GM21515 (cell line): ENCODE results near the gene KRCC1.
"Not testable (repeated sequence)": the region's sequence is repeated elsewhere in the genome, so short reads cannot be mapped to it uniquely, and the experiment has no call there.

Experiments
- ATAC-seq: cut with Tn5 transposase; IDR thresholded peaks from one replicate; pipeline ENCODE4 v1.9.1; 2021; ENCODE audit not compliant: unreplicated experiment

KRCC1 gene

DNA sequence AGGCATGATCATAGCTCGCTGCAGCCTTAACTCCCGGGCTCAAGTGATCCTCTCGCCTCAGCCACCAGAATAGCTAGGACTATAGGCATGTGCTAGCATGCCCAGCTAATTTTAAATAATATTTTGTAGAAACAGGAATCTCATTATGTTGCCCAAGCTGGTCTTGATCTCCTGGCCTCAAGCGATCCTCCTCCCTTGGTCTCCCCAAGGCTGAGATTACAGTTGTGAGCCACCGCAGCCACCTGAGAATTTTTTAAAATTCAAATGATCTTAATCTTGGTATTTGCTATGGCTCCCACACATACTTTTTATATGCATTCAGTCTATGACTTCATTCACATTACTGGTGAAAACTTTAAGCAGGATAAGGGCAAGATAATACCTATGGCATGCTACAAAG is 13.1 kb downstream of the KRCC1 start:
- no peak for ATAC-seq

- no peak for ATAC-seq
Measured at GRCh38 chr2:88038263-88039105, 17.1 kb downstream of the KRCC1 start.

DNA sequence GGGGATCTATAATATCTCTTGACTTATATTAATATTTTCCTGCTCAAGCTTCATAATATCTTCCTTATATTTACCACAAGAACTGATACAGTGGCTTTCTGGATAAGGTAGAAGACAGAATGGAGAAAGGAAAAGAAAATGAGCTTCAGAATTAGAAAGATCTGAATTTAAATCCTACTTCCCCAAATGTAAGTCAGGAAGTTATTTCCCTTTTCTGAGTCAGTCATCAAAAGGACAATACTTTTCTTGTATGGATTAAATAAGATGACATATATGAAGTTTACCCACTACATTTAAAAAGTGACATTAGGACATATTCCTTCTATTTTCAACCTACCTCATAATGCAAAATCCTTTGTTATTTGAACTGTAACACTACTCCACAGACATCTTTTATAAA is 19.0 kb downstream of the KRCC1 start:
- no peak for ATAC-seq

- ATAC-seq: no peak
Measured at GRCh38 chr2:88036182-88036581, 19.4 kb downstream of the KRCC1 start.

GRCh38 chr2:88032070-88032702 is 23.4 kb downstream of the KRCC1 start:
- no peak for ATAC-seq

- ATAC-seq: no peak
Measured at GRCh38 chr2:88028931-88029330, 26.7 kb downstream of the KRCC1 start.

- ATAC-seq: no peak
Measured at GRCh38 chr2:88027697-88028389, 27.7 kb downstream of the KRCC1 start.

GRCh38 chr2:88024509-88024908 is 31.1 kb downstream of the KRCC1 start:
- ATAC-seq: no peak

- no peak for ATAC-seq
Measured at GRCh38 chr2:88022669-88022921, 33.0 kb downstream of the KRCC1 start.

DNA sequence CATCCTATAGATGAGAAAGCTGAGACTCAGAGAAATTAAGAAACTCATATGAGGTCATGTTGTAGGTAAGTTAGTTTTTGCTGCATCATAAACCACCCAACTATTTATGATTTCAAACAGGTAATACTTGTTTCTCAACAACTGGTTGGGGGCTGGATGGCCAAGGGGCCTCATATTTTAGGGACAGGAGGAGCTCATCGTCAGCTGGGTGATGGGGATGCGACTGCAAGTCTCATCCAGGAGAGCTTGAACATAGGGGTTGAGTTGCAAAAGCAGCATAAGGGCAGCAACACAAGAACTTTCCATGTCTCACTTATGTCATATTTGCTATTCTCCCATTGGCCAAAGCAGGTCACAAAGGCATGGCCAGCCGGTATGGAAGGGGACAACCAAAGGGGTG is 35.6 kb downstream of the KRCC1 start:
- no peak for ATAC-seq

DNA sequence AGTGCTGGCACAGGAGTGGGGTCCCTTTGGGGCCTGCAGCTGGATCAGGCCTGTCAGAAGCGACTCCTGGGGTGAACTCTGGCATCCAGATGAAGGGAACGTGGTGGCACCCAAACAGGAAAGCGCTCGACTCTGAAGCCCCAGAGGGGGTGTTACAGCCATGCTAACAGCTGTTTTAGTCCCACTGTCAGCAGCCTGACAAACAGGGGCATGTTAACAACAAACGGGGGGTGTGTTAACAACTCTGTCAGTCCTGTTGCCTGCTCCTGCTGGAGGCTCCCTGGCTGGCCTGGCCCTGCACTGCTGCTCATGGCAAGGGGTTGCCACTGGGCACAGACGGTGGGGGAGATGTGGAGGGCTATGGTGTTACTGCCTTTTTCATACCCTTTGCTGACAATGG is 36.7 kb downstream of the KRCC1 start:
- no peak for ATAC-seq

GRCh38 chr2:88018077-88018805 is 37.3 kb downstream of the KRCC1 start:
- ATAC-seq: not testable (repeated sequence)

DNA sequence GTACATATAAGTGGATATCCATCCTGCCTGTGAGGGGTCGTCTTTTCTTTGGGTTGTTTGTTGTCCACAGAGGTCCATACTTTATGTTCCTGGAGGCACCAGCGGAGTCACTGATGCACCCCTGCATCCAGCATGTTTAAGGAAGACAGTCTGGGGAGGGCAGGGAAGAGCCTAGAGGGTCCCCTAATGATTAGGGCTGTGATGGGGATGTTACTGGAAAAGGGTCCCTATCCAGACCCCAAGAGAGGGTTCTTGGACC is 37.9 kb downstream of the KRCC1 start:
- not testable (repeated sequence) for ATAC-seq

DNA sequence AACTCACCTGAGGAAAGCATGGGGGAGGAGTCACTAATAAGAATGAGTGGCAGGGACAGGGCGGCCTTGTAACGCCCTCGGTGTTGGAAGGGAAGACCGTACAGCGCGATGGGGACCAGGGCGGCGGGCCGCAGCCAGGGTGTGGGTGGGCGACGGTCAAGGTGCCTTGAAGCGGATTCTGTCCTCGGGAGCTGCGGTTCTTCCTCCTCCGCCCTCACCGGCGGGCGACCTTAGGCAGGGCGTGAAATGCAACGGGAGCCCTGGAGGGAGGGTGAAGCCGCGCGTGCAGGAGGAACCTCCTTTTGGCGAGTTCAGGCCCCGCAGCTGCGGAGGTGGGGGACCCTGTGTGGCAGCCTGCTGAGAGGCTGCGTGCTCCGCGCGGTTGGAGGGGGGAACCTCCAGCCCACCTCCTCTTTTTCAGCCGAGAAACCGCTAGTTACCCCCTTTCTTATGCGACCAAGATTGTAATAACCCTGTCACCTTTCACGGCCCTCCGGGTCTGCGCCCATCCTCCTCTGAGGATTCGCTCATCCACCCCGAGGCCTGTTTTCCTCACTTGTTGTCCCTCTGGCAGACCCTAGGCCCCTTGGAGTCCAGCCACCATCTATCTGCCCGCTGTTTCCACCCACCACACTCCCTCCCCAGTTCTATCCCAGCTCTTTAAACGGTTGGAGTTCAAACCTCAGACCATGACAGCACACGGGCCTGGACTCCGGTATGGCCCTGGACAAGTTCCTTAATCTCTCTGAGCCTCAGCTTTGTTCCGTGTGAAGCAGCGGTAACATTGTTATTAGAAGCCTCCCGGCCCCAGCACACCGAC is 38.4 kb downstream of the KRCC1 start:
- ATAC-seq: peak; percentile 68

DNA sequence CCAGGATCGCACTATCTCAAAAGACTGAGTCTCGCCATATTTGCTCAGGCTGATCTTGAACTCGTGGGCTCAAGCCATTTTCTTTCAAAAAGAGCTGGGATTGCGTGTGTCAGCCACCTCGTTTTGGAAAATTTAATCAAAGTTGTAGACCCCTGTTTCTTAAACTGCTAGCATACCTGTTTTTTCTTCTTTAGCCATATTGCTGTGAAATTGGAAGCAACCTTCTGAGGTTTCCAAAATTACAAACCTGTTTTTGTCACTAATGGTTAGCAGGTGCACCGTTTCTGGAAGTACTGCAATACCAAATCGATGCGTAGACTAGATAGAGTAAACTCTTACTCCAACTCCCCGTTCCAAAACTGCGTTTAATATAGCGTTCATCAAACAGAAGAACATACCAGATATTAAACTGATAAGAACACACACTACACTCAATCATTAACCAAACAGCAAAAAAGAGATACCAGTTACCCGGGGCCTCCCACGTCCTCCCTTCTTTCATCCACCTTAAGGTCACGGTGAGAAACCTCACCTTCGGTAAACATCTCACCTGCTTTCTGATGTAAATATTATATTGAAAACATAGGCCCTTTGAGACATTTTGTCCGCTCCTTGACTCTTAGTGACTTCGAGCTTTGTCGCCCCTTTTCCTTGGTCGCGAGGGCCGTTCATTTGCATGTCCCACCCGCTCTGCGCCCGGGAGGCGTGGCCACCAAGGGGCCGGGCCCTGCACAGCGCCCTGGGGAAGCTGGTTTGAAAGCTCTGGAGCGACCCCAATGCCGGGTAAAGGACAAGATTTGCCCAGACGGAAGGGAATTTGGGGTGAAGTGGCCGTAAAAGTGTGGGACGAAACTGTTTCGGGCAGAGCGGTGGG is 39.3 kb downstream of the KRCC1 start, which contains the start of gene RNU2-63P:
TSS of gene RNU2-63P (minus strand) at position 462 of the 874 bp plus-strand sequence.
- ATAC-seq: peak; percentile 80

DNA sequence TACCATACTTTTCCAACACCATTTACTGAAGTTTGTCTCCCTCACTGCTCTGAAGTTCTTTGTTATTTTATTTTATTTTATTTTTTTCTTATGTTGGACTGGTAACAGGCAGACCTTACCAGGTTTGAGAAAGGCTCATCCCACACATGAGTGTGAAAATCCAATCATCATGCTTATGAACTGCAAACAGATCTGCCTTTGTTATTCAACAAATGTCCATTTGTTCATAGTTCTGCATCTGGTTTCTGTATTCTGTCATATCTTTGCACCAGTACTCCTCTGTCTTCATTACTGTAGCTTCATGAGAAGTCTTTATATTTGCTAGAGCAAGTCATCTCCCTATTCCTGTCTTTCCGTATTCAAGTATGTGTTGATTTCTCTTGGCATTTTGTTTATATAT is 44.6 kb downstream of the KRCC1 start:
- ATAC-seq: no peak

GRCh38 chr2:88010136-88010535 is 45.4 kb downstream of the KRCC1 start:
- ATAC-seq: no peak

DNA sequence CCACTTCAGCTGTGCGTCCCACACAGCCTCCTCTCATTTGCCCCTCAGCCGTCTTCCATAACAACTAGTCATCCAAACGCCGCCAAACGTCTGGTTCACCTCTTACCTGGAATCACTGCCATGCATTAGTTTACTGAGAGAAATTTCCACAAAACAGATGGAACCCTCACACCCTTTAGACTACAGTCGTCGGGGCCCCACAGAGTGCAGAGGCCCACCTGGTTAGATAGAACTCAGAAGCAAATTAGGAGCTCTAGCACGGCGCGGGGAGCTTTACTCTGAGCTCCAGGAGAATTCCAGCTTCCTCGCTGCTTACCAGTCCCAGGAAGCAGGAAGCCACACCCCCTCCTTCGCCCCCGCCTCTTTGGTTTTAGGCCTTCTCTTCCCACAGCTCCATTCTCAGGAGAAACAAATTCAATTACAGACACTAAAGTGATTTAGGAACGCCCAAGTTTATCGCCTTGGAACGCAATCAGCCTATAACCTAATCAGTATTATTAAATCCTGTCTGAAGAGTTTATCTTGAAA is 48.6 kb downstream of the KRCC1 start:
- ATAC-seq: no peak

DNA sequence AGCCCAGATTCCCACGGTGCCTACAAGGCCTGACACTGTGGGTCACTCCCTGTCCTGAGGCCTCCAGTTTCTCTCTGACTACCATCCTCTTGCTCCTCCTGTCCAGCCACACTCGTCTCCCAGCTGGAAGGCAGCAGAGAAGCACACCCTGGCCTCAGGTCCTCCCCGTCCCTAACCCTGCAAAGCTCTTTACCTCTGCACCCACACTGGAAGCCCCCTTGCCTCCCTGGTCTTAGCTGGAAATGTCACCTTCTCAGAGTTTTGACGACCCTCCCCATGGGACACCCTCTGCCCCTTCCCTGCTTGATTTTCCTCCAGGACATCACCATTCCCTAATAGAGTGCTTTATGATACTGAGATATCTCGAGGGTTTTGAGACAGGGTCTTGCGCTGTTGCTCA is 49.8 kb downstream of the KRCC1 start:
- ATAC-seq: no peak
